Uterus (tissue), 4 donors: Measurements from ENCODE around the gene CSE1L. TPM values are rescaled to one million over a fixed set of nuclear protein-coding genes. Genes with fewer than 3 reads are reported as not detected.
"Not testable (repeated sequence)": the region's sequence is repeated elsewhere in the genome, so short reads cannot be mapped to it uniquely, and the experiment has no call there.

Source experiments
- DNase-seq, 2 donors: peaks; one replicate each; pipeline ENCODE4 v3.0.0-alpha.2; 2019 to 2020
- H3K27ac ChIP-seq, 2 donors: fragments of 200-600 bp; sonication (generic); 1 replicate in 1 of 2; 2 replicates in 1 of 2; pipeline ENCODE4 v1.5.1; 2016 to 2018
- H3K27me3 ChIP-seq, 2 donors: fragments of 200-600 bp; sonication (generic); one replicate each; pipeline ENCODE4 v1.5.1; 2018 to 2019; ENCODE audit warnings: control low read depth in 1 of 2
- H3K36me3 ChIP-seq, 2 donors: fragments of 200-600 bp; sonication (generic); one replicate each; pipeline ENCODE4 v1.5.1; 2019; ENCODE audit warnings: control low read depth in 1 of 2
- H3K4me1 ChIP-seq, 2 donors: fragments of 200-600 bp; sonication (generic); one replicate each; pipeline ENCODE4 v1.5.1; 2018 to 2019; ENCODE audit warnings: control low read depth in 1 of 2
- H3K4me3 ChIP-seq, 2 donors: fragments of 200-600 bp; sonication (generic); 1 replicate in 1 of 2; 2 replicates in 1 of 2; pipeline ENCODE4 v1.5.1; 2018 to 2019; ENCODE audit warnings: mild to moderate bottlenecking in 1 of 2
- H3K9me3 ChIP-seq, 2 donors: fragments of 200-600 bp; sonication (generic); one replicate each; pipeline ENCODE4 v1.5.1; 2019; ENCODE audit warnings: control low read depth in 1 of 2
- POLR2A ChIP-seq, 2 donors: fragments of 450-650 bp; IDR thresholded peaks; one replicate each; pipeline ENCODE4 v1.6.1; 2016; ENCODE audit warnings: antibody characterized with exemption in 2 of 2, mild to moderate bottlenecking in 1 of 2, moderate library complexity in 1 of 2
- intact Hi-C: fragments of 100-400 bp; cut with DNase I; formaldehyde crosslinking; loops from one replicate; pipeline ENCODE4 v1.15.1; 2023; ENCODE audit warnings: low total_unique reads
- total RNA-seq, 4 donors: library from RNA; depleted of rRNA in 3 of 4; stranded (reverse); fragments of >200 nt in 3 of 4; gene quantifications; one replicate each; pipeline versions ENCODE4 v1.1.0 to v1.2.4, GENCODE V29; 2014 to 2023
- TF ChIP-seq, protein P1 (sequence below), 4 experiments: fragments of 200-600 bp in 2 of 4; fragments of 450-650 bp in 2 of 4; sonication (generic) in 2 of 4; IDR thresholded peaks; one replicate each; pipeline ENCODE4 v1.5.1; 2016 to 2019; ENCODE audit warnings: antibody characterized with exemption in 4 of 4, mild to moderate bottlenecking in 2 of 4, moderate library complexity in 1 of 4
- donor health status: DM: yes; HTN: yes; CAD: no.

Gene CSE1L
- total RNA-seq, 4 donors from 2014 or later, result 49.2 to 104 (median 57.6) TPM

DNA sequence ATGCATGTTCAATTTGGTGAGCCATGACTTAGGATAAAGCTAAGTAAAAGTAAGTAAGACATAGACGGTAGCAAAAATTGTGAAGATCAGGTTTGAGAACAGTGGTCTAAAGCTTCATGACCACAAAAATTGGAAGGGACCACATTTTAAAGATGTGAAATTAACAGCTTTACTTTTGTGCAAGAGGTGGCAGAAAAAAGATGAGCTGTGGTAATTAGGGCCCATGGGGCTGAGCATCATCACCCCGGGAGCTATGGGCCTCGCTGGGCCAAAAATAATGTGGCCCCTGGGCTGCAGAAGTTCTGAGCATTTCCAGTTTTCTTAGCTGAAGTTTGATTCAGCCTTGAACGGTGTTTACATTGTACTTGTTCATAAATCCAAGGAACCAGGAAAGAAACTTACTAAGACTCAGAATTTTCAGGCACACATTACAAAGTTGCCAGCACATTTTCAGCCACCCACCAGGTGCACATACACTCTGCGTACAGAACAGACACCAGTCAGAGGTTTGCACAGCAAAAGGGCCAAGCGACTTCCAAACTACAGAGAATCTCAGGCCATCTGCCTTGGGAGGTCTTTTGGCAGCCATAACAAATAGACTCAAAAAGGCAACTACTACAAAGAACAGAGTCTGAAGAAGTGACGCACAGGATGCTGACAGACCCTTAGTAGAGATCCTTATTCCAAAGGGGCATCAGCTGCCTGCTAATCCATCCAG lies 57.7 kb downstream of the CSE1L start:
- H3K27me3 ChIP-seq, result no peaks in the 10 kb centered on the region
- no peaks in the 10 kb centered on the region for H3K36me3 ChIP-seq
- no peak for TF ChIP-seq POLR2A (IDR thresholded peaks at IDR 0.05)
- TF ChIP-seq, protein P1, sequence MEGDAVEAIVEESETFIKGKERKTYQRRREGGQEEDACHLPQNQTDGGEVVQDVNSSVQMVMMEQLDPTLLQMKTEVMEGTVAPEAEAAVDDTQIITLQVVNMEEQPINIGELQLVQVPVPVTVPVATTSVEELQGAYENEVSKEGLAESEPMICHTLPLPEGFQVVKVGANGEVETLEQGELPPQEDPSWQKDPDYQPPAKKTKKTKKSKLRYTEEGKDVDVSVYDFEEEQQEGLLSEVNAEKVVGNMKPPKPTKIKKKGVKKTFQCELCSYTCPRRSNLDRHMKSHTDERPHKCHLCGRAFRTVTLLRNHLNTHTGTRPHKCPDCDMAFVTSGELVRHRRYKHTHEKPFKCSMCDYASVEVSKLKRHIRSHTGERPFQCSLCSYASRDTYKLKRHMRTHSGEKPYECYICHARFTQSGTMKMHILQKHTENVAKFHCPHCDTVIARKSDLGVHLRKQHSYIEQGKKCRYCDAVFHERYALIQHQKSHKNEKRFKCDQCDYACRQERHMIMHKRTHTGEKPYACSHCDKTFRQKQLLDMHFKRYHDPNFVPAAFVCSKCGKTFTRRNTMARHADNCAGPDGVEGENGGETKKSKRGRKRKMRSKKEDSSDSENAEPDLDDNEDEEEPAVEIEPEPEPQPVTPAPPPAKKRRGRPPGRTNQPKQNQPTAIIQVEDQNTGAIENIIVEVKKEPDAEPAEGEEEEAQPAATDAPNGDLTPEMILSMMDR (IDR thresholded peaks at IDR 0.05), result no peak
- no peaks in the 10 kb centered on the region for H3K4me1 ChIP-seq
- no peaks in the 10 kb centered on the region for H3K9me3 ChIP-seq
- no peak for DNase-seq
- intact Hi-C loops, result no loop called here
- no peak overlapping the region for H3K4me3 ChIP-seq
- H3K27ac ChIP-seq, result no peak overlapping the region

DNA sequence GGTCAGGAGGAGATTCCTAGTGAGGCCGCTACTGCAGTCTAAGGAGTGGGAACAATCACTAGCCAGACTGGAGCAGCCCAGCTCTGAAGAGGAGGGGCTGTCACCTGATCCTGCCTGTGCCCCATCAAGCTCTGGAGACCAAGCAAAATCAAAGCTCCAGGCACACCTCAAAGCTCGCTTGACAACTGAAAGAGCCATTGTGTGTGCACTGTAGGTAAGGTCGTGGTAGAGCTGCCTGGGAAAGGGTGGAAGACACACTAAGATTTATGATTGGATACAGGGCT lies 58.2 kb downstream of the CSE1L start:
- Histone ChIP-seq H3K4me1 (no peaks in the 10 kb centered on the region), H3K4me3 (no peak overlapping the region), H3K27me3 (no peaks in the 10 kb centered on the region), H3K27ac (no peak overlapping the region), H3K36me3 (no peaks in the 10 kb centered on the region), H3K9me3 (no peaks in the 10 kb centered on the region)
- DNase-seq, result no peak
- TF ChIP-seq, protein P1 (IDR thresholded peaks at IDR 0.05), result no peak
- no peak for TF ChIP-seq POLR2A (IDR thresholded peaks at IDR 0.05)
- intact Hi-C loops, result no loop called here

DNA sequence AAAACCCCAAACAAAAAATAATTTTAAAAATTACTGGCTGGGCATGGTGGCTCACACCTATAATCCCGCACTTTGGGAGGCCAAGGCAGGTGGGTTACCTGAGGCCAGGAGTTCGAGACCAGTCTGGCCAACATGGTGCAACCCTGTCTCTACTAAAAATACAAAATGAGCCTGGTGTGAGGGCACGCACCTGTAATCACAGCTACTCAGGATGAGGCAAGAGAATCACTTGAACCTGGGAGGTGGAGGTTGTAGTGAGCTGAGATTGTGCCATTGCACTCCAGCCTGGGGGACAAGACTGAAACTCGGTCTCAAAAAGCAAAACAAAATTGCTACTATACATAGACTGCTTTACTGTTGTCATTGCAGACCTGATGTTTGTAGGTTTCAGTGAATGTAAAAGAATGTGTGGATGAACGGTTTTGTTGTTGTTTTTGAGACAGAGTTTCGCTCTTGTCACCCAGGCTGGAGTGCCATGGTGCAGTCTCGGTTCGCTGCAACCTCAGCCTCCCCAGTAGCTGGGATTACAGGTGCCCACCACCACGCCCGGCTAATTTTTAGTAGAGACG lies 59.0 kb downstream of the CSE1L start:
- H3K36me3 ChIP-seq, result not testable (repeated sequence)

DNA sequence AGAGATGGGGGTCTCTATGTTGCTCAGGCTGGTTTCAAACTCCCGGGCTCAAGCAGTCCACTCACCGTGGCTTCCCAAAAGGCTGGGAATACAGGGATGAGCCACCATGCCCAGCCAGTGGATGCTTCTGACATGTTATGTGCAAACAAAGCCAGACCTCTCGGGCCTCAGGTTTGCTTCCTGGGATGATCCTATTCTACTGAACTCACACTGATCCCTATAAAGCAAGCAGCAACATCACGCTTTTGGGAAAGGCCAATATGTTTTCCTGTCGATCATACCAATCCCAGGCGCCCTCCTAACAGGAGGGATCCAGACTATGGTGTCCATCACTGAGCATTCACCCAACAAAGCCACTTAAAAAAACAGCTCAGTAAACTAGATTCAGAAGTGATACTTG lies 60.2 kb downstream of the CSE1L start:
- H3K36me3 ChIP-seq, result no peaks in the 10 kb centered on the region

More for the DNA sequence above, 59.0 kb downstream of the CSE1L start:
- DNase-seq, H3K27ac ChIP-seq, H3K9me3 ChIP-seq, H3K4me1 ChIP-seq, H3K4me3 ChIP-seq, intact Hi-C loops, H3K27me3 ChIP-seq: not testable (repeated sequence)

DNA sequence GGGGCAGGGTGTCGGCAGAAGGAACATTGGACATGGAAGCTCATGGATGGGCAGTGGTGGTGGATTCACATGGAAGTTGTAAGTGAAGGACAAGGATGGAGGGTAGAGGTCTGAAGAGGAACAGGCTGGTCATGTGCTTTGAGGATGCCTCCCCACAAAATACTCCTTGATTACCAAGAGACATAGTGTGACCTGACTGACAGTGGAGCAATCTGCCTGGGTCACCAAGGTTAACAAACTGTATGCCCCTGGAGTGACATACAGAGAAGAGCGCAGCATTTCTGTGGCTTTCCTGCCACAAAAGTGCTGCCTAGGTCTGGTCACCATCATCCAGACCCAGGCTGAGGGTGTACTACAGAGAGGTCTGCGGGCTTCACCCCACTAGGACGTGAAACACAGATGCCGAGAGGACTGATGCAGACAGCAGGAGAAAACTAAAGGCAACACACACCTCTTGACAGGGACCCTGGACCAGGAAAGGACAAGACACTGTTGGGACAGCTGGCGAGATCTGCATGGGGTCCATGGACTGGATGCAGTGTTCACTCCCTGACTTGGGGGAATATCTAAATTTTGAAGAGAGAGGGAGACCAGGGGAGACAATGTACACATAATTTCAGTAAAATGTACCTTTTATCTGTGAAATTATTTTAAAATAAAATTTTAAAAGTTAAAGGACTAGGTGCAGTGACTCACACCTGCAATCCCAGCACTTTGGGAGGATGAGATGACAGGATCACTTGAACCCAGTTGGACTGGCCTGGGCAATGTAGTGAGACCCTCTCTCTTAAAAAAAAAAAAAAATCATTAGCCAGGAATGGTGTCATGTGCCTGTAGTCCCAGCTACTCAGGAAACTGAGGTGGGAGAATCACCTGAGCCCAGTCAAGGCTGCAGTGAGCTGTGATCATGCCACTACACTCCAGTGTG lies 64.9 kb downstream of the CSE1L start:
- H3K4me3 ChIP-seq, result no peak overlapping the region
- intact Hi-C loops, result no loop called here
- H3K9me3 ChIP-seq, result no peaks in the 10 kb centered on the region
- H3K36me3 ChIP-seq, result no peaks in the 10 kb centered on the region
- no peaks in the 10 kb centered on the region for H3K27me3 ChIP-seq
- DNase-seq, result no peak
- H3K27ac ChIP-seq, result no peak overlapping the region
- no peaks in the 10 kb centered on the region for H3K4me1 ChIP-seq
- no peak for TF ChIP-seq POLR2A (IDR thresholded peaks at IDR 0.05)
- TF ChIP-seq, protein P1 (IDR thresholded peaks at IDR 0.05), result no peak

More for the DNA sequence above, 60.2 kb downstream of the CSE1L start:
- Histone ChIP-seq H3K4me1 (no peaks in the 10 kb centered on the region), H3K27me3 (no peaks in the 10 kb centered on the region), H3K9me3 (no peaks in the 10 kb centered on the region), H3K27ac (no peak overlapping the region), H3K4me3 (no peak overlapping the region)
- intact Hi-C loops, result no loop called here
- TF ChIP-seq, protein P1 (IDR thresholded peaks at IDR 0.05), result no peak
- no peak for TF ChIP-seq POLR2A (IDR thresholded peaks at IDR 0.05)
- DNase-seq, result no peak
